Liver (tissue), 3 donors: ENCODE data around the gene ARHGAP30.

Experiments used
- CTCF ChIP-seq: fragments of 150-350 bp; IDR thresholded peaks from 2 replicates; pipeline ENCODE4 v1.5.1; 2017; ENCODE audit warnings: improper control_type of control experiment, low read depth, low read length; ENCODE audit not compliant: missing input control
- EGR1 ChIP-seq, 2 donors: IDR thresholded peaks; 2 replicates each; pipeline ENCODE4 v1.6.1; 2016 to 2018; ENCODE audit warnings: antibody characterized with exemption in 2 of 2, low read depth in 2 of 2
- GABPA ChIP-seq, 2 donors: IDR thresholded peaks in 1 of 2; conservative IDR thresholded peaks in 1 of 2; 2 replicates each; pipeline ENCODE4 v1.6.1; 2016; ENCODE audit warnings: antibody characterized with exemption in 2 of 2, mild to moderate bottlenecking in 1 of 2, moderate library complexity in 1 of 2
- JUND ChIP-seq, 2 donors: IDR thresholded peaks; 2 replicates each; pipeline ENCODE4 v1.6.1; 2016; ENCODE audit warnings: antibody characterized with exemption in 2 of 2
- NR2F2 ChIP-seq: IDR thresholded peaks from 2 replicates; pipeline ENCODE4 v1.6.1; 2016; ENCODE audit warnings: antibody characterized with exemption
- RAD21 ChIP-seq, 2 donors: IDR thresholded peaks; 2 replicates each; pipeline ENCODE4 v1.6.1; 2016; ENCODE audit warnings: antibody characterized with exemption in 2 of 2, mild to moderate bottlenecking in 2 of 2
- SP1 ChIP-seq: IDR thresholded peaks from 2 replicates; pipeline ENCODE4 v1.6.1; 2018; ENCODE audit warnings: antibody characterized with exemption, mild to moderate bottlenecking
- TAF1 ChIP-seq: conservative IDR thresholded peaks from 2 replicates; pipeline ENCODE4 v1.6.1; 2016; ENCODE audit warnings: antibody characterized with exemption, mild to moderate bottlenecking
- donor health status: healthy.
- donor health status: healthy.

- no peak for TF ChIP-seq CTCF
- TF ChIP-seq NR2F2: no peak
- TF ChIP-seq SP1: no peak
- no peak for TF ChIP-seq TAF1
- TF ChIP-seq EGR1 (IDR thresholded peaks at IDR 0.05; ENCODE audit: low read depth in 2 of 2): no peak
- no peak for TF ChIP-seq GABPA (IDR thresholded peaks at IDR 0.05 in 1 of 2, conservative IDR thresholded peaks at IDR 0.05 in 1 of 2)
- TF ChIP-seq JUND (IDR thresholded peaks at IDR 0.05): no peak
- no peak for TF ChIP-seq RAD21 (IDR thresholded peaks at IDR 0.05)
These were observed 3.9 kb upstream of the ARHGAP30 start for GRCh38 chr1:161073474-161074121.
